KOPT-K1 (cell line): ENCODE measurements around the gene BEX3.
"Not testable (repeated sequence)": the region's sequence is repeated elsewhere in the genome, so short reads cannot be mapped to it uniquely, and the experiment has no call there.

Source experiments
- H3K27ac ChIP-seq: fragments of 200-600 bp; sonication (generic); 2 replicates; pipeline ENCODE4 v1.5.1; 2016; ENCODE audit warnings: antibody characterized with exemption, mild to moderate bottlenecking, low read depth, low read length; ENCODE audit not compliant: poor library complexity, severe bottlenecking
- H3K36me3 ChIP-seq: fragments of 200-600 bp; sonication (generic); 2 replicates; pipeline ENCODE4 v1.5.1; 2017; ENCODE audit warnings: antibody characterized with exemption, mild to moderate bottlenecking, low read length, moderate library complexity; ENCODE audit not compliant: insufficient read depth
- H3K9me3 ChIP-seq: fragments of 200-600 bp; sonication (generic); 2 replicates; pipeline ENCODE4 v1.5.1; 2017; ENCODE audit warnings: antibody characterized with exemption, low read length, mild to moderate bottlenecking; ENCODE audit not compliant: insufficient read depth, poor library complexity, severe bottlenecking

BEX3 gene

DNA sequence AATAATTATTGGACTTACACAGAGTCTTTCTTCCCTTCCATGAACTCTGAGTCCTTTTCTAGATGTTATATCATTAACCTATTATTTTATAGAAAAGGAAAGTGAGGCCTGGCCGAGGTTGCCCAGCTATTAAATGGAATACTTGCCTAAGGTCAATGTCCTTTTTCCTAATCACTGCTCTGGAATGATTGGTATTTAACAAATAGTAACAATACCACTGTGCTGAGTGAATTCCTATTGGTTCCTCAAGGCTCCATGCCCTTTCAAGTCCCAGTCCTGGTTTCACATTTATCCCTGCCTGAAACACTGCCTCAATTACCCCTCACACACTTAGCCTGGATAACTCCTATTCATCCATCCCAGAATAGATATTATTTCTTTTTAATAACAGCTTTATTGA is 13.9 kb upstream of the BEX3 start:
- H3K27ac ChIP-seq, result no peak overlapping the region
- no peaks in the 10 kb centered on the region for H3K9me3 ChIP-seq
- no peaks in the 10 kb centered on the region for H3K36me3 ChIP-seq

DNA sequence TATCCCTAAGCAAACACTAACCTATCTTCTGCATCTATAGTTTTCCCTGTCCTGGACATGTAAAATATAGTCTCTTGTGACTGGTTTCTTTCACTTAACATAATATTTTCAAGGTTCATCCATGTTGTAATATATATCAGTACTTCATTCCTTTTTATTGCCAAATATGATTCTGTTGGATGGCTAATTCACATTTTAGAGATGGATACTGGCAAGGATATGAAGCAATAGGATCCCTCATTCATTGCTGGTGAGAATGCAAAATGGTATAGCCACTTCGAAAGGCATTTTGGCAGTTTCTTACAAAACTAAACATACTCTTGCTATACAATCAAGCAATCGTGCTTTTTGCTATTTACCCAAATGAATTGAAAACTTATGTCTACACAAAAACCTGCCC is 13.3 kb upstream of the BEX3 start:
- H3K36me3 ChIP-seq, result no peaks in the 10 kb centered on the region
- no peaks in the 10 kb centered on the region for H3K9me3 ChIP-seq
- H3K27ac ChIP-seq, result no peak overlapping the region

DNA sequence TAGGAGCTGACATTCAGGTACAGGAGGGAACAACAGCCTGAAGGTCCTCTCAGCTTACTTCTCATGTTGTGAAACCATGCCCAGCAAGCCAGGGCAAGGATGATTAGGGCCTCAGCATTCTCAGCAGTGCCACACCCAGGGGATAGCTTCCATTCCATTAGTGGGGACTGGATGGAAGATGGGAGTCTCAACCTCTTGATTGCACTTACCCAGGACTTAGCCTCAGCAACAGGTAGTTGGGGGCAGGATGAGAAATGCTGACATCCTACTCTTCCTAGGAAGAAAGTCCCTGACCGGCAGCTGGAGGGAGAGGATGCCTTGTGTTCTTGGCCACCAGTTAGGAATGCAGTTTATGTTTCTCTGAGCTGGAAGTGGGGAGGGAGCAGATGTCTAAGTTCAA is 8.8 kb upstream of the BEX3 start:
- no peaks in the 10 kb centered on the region for H3K9me3 ChIP-seq
- H3K36me3 ChIP-seq, result no peaks in the 10 kb centered on the region
- H3K27ac ChIP-seq, result no peak overlapping the region

DNA sequence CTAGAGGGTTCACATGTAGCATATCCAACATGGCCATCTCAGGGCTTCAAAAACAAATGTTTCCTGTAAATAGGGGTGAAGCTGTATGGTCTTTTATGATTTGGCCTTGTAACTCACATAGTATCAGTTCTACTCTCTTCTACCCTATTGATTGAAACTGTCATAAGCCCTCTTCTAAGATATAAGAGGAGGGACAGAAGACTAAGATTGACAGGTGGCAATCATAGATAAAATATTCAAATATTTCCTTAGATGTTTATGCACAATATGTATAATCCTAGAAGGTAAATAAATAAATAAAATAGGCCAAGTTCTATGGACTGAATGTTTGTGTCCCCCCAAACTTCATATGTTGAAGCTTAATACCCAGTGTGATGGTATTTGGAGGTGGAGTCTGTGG is 6.9 kb upstream of the BEX3 start:
- Histone ChIP-seq H3K9me3 (no peaks in the 10 kb centered on the region), H3K36me3 (no peaks in the 10 kb centered on the region)

DNA sequence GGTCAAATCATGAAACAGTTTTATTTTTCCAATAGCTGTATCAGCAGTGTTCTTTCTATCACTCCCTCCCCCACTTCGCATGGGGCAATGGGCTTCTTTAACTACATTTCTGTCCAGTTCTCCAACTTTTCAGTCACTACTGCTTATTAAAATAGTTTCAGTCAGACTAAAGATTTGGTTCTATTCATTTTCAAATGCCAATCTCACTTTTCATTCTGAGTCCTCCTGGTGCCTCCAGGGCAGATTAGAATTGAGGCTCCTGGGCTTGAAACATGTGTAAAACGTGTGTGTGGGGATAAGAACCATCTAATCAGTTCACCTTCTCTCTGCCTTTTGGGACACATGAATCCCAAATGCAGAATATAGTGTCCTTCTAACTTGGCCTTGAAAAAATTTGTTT is 3.5 kb upstream of the BEX3 start:
- H3K9me3 ChIP-seq, result no peaks in the 10 kb centered on the region
- no peak overlapping the region for H3K27ac ChIP-seq
- H3K36me3 ChIP-seq, result no peaks in the 10 kb centered on the region

More for the DNA sequence above, 6.9 kb upstream of the BEX3 start:
- H3K27ac ChIP-seq, result no peak overlapping the region

DNA sequence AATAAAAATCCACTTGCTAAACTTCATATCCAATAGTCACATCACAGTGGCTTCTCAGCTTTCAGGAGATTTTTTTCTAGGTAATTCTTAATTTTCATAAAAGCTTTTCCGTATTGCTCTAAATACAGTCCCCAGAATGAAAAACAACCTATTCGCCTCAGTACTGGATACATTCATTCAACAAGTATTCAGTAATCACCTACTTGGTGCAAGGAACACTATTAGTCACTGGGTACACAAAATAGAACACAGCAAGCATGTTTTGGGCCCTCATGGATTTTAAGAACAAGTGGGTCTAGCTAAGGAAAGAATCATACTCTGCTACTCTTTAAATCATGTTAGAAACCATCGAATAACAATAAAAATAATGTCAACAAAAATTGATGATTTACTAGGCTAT is 2.8 kb upstream of the BEX3 start:
- Histone ChIP-seq H3K36me3 (no peaks in the 10 kb centered on the region), H3K27ac (no peak overlapping the region), H3K9me3 (no peaks in the 10 kb centered on the region)

DNA sequence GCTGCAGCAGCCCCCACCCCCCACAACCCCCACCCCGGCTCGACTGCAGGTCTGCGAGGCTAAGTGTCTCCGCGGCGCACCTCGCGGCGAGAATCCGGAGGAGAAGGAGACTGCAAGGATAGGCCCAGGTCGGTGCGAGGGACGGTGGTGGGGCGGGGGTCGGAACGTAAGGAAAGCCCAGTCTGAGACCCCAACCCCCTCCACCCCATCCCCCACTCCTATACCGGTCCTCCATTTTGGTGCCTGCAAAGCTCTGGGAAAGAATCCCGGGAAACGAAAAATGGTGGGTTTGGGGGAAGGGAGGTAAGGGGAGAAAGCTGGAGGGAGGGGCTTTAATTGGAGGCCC is 614 bp downstream of the BEX3 start:
- no peaks in the 10 kb centered on the region for H3K9me3 ChIP-seq
- no peaks in the 10 kb centered on the region for H3K36me3 ChIP-seq
- peak overlapping the region; percentile 14 for H3K27ac ChIP-seq

DNA sequence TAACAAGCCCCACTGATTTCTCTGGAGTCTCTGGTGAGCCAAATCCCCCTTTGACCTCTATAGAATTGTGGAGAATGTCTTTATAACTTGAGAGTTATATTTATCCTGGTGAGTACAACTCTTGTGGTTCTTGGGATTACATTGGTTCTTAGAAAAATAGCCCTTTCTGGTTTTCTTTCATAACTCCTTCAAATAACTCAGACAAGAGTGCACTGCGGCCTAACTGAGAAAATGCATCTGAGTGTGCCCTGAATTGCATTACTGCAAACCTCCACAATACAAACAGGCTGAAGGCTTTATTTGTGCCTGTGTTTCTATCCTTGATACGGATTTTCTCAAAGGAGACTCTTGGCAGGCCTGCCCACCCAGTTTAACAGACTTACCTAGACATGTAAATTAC is 2.7 kb downstream of the BEX3 start:
- Histone ChIP-seq H3K36me3 (no peaks in the 10 kb centered on the region), H3K9me3 (no peaks in the 10 kb centered on the region), H3K27ac (no peak overlapping the region)

DNA sequence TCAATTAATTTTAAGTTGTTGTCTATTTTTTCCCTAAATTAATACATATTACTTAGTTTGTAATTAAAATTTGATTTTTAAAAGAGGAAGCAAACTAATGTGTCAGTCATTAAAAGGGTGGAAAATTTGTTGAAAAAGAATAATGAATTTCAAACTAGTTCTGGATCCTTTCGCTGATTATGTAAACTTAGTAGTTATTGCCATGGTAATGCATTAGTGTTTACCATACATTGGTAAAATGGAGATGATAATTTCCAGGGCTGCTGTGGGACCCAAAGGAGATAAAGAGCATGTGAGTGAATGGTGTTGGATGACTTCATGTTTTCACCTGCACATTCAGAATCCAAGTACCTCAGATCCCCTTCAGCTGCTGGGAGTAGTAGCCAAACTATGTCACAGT is 6.5 kb downstream of the BEX3 start:
- Histone ChIP-seq H3K36me3 (no peaks in the 10 kb centered on the region), H3K27ac (no peak overlapping the region), H3K9me3 (no peaks in the 10 kb centered on the region)

DNA sequence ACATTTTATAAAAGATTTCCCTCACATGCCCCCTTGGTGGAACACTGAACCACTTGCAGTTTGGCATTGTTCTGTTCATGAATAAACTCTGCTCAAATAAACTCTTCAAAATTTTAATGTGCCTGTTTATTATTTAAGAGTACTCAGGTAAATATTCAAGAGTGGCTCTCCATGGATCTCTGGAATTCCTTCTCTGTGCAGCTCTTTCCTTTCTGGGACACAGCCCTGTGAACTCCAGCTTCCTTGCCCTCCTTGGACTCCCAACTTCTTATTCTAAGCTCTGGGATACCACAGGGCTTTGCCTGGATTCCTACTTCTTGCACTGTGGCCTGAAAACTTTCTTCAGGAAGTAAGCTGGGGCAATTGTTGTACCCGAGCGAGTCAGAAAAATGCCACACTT is 8.3 kb downstream of the BEX3 start:
- Histone ChIP-seq H3K9me3 (no peaks in the 10 kb centered on the region), H3K36me3 (no peaks in the 10 kb centered on the region), H3K27ac (no peak overlapping the region)

DNA sequence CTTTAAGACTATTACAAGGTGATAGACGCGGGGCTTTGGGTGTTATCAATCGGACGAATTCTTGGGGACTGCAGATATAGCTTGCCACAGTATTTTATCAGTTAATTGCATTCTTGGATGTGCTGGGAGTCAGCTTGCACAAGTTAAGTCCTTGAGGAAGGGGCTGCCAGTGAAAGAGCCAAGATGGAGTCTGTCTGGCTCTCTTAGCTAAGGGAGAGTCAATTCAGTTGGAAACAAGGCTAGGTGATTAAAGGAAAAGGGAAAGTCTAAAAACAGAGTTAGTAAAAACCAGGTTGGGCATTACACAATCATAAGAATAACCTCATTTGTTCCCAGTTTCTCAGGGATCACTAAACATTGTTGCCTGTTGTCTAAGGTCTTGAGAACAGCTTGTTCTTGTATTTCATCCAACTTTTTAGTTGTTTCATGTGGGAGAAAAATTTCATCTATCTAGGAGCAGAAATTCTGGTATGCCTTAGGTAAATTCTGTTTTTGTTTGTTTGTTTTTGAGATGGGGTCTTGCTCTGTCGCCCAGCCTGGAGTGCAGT is 9.0 kb downstream of the BEX3 start:
- H3K27ac ChIP-seq, H3K36me3 ChIP-seq, H3K9me3 ChIP-seq: not testable (repeated sequence)

DNA sequence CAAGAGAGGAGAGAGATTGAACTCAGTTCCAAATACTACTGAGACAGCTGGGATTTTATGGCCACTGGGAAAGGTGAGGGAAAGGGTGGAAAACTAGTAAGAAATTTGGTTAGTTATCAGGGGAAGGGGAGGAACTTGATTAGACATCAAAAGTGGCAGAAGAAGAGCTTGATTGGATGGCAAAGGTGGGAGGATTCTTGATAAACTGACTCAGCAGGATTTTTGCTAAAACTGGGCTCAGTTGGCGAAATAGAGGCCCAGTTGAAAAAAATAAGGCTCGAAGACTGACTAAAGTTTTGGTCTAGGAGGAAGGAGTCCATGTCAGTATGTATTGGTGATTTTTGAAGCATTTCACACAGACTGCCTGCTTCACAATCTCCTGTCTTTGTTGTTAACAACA is 10.0 kb downstream of the BEX3 start:
- Histone ChIP-seq H3K9me3 (no peaks in the 10 kb centered on the region), H3K36me3 (no peaks in the 10 kb centered on the region), H3K27ac (no peak overlapping the region)

DNA sequence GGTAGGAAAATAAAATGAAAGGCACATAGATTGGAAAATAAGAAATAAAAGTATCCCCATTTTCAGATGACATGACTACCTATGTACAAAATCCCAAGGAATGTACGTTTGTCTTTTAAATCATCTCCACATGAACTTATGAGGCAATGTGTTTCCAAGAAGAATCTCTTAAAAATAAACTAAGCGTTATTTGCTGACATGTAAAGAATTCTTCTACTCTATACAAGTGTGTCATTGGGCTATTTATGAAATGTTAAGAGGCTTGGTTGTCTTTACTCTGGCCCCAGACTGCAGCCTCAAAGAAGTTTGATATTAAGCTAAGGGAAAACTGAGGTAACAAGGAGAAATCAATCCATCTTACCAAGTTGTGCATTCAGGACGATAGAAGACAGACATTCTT is 17.1 kb downstream of the BEX3 start:
- Histone ChIP-seq H3K36me3 (no peaks in the 10 kb centered on the region), H3K9me3 (no peaks in the 10 kb centered on the region), H3K27ac (no peak overlapping the region)

DNA sequence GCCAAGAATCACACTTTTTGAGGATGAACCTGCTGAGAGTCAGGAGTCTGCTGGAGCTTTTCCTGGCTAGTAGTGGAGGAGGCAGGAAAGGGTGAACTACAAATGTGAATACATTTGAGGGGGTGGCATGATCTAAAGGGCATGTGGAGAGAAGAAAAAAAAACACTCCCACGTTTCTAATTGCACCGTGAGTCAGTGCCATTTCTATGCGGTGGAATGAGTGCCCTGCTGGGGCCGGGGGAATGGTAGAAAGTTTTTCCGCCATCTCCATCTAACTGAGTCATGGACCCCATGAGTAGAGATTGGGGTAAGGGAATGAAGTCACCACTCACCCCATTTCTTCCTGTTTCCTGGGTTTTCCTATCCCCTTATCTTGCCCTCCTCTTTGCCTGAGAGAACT is 19.8 kb downstream of the BEX3 start:
- H3K27ac ChIP-seq, result no peak overlapping the region
- H3K9me3 ChIP-seq, result no peaks in the 10 kb centered on the region
- H3K36me3 ChIP-seq, result no peaks in the 10 kb centered on the region

DNA sequence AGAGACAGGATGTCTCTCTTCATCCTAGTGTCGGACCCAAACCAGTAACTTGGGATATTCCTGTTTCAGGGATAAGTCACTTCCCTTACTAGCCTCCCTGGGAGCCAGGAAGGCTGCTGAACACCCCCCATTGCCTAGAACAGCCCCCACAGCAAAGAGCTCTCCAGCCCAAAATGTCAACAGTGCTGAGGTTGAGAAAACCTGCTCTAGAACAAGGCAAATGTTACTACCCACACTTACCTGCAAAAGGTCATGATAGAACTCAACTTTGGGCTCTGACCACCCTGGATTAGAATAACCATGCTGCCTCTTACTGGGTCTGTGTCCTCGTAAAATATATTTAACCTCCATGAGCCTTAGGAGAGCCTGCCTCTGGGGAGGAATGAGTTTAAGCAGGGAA is 20.3 kb downstream of the BEX3 start:
- Histone ChIP-seq H3K9me3 (no peaks in the 10 kb centered on the region), H3K27ac (no peak overlapping the region)

DNA sequence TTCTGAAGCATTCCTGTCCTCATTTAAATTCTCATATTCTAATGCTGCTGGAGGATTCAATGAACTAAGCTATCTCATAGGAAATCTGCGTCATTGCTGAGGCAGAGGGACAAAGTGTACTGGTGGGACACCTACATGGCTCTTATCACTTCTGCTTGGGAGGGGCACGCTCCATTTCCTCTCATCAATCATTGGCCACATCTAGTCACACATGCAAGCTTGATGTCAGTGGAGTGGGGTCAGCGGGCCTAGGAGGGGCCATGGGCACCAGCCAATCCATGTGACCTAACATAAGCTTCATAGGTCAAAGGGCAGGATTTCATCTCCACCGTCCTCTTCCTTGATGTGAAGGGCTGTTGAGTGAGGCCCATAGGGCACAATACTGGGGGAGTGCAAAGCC is 21.4 kb downstream of the BEX3 start:
- no peaks in the 10 kb centered on the region for H3K36me3 ChIP-seq
- no peaks in the 10 kb centered on the region for H3K9me3 ChIP-seq
- no peak overlapping the region for H3K27ac ChIP-seq

More for the DNA sequence above, 20.3 kb downstream of the BEX3 start:
- H3K36me3 ChIP-seq, result no peaks in the 10 kb centered on the region

DNA sequence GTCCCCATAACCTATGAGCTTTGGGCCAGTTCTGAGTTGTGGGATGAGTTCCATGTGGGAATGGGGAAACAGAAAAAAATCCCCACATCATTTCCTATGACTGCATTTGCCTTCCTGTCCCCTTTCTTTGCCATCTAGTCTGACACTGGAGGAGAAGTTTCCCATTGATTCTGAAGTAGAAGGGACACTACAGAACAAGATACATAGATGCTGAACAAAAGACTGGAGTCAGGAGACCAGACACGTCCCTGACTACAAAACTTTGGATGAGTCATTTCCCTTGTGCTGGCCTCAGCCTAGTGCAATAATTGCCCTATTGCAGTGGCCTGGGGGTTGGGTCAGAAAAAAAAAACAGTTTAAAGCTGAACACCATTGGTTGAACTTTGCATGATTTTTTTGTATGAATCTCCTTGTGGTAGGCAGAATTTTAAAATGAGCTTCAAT is 22.1 kb downstream of the BEX3 start:
- no peak overlapping the region for H3K27ac ChIP-seq
- no peaks in the 10 kb centered on the region for H3K9me3 ChIP-seq
- no peaks in the 10 kb centered on the region for H3K36me3 ChIP-seq
